CD4-positive, alpha-beta T cell (primary cell): ENCODE measurements around the gene NDUFB3. TPM values are rescaled to one million over a fixed set of nuclear protein-coding genes. Genes with fewer than 3 reads are reported as not detected.
"Not testable (repeated sequence)": the region's sequence is repeated elsewhere in the genome, so short reads cannot be mapped to it uniquely, and the experiment has no call there.

Experiments used
- ATAC-seq: fragments of 200-7000 bp; cut with Tn5 transposase; one replicate; pipeline ENCODE4 v1.10.0; 2022; ENCODE audit warnings: mild to moderate bottlenecking; ENCODE audit not compliant: poor library complexity
- CTCF ChIA-PET: fragments of 350-600 bp; sonication (Branson Sonifier 250); formaldehyde crosslinking; loops from one replicate; lab custom pipeline; 2021; ENCODE audit warnings: antibody characterized with exemption, inconsistent platforms; lab: Charles Lee
- POLR2A ChIA-PET: fragments of 350-600 bp; sonication (Branson Sonifier 250); formaldehyde crosslinking; loops from one replicate; lab custom pipeline; 2021; ENCODE audit warnings: antibody characterized with exemption, inconsistent platforms; lab: Charles Lee
- DNase-seq, 14 experiments: peaks; one replicate each; pipeline ENCODE4 v3.0.0-alpha.2; 2013 to 2020; ENCODE audit warnings: mixed read lengths in 2 of 14
- H3K27ac ChIP-seq, 2 donors: one replicate each; pipeline versions ENCODE4 v1.5.1 to v1.7.0; 2013; ENCODE audit warnings: low read length in 2 of 2, low read depth in 1 of 2, mild to moderate bottlenecking in 1 of 2
- H3K27me3 ChIP-seq, 2 experiments: 1 replicate in 1 of 2; 2 replicates in 1 of 2; pipeline versions ENCODE4 v1.6.1 to v1.7.0; 2013; ENCODE audit warnings: low read length in 2 of 2, control low read depth in 1 of 2, mild to moderate bottlenecking in 1 of 2, moderate library complexity in 1 of 2; ENCODE audit not compliant: insufficient read depth in 2 of 2, control insufficient read depth in 1 of 2
- H3K36me3 ChIP-seq: one replicate; pipeline ENCODE4 v1.6.1; 2013; ENCODE audit warnings: low read length, control low read depth; ENCODE audit not compliant: insufficient read depth
- H3K4me1 ChIP-seq: one replicate; pipeline ENCODE4 v1.6.1; 2013; ENCODE audit warnings: low read length, control low read depth; ENCODE audit not compliant: insufficient read depth
- H3K4me3 ChIP-seq: one replicate; pipeline ENCODE4 v1.5.1; 2013; ENCODE audit warnings: mild to moderate bottlenecking, low read length, moderate library complexity
- H3K9me3 ChIP-seq, 2 experiments: 1 replicate in 1 of 2; 2 replicates in 1 of 2; pipeline versions ENCODE4 v1.6.1 to v1.7.0; 2013; ENCODE audit warnings: low read length in 2 of 2, mild to moderate bottlenecking in 2 of 2, control low read depth in 1 of 2, moderate library complexity in 1 of 2; ENCODE audit not compliant: control insufficient read depth in 1 of 2, insufficient read depth in 1 of 2
- H3K27ac Mint-ChIP-seq: one replicate; pipeline ENCODE4 v1.8.0; 2020; ENCODE audit warnings: mixed read lengths
- H3K27me3 Mint-ChIP-seq: one replicate; pipeline ENCODE4 v1.8.0; 2021; ENCODE audit warnings: mixed read lengths
- H3K36me3 Mint-ChIP-seq: one replicate; pipeline ENCODE4 v1.8.0; 2021; ENCODE audit warnings: low read depth, mixed read lengths
- H3K4me1 Mint-ChIP-seq: one replicate; pipeline ENCODE4 v1.8.0; 2021; ENCODE audit warnings: low read depth, mixed read lengths
- H3K4me3 Mint-ChIP-seq: one replicate; pipeline ENCODE4 v1.8.0; 2020; ENCODE audit warnings: mild to moderate bottlenecking, mixed read lengths
- H3K9me3 Mint-ChIP-seq: one replicate; pipeline ENCODE4 v1.8.0; 2020; ENCODE audit warnings: mixed read lengths
- intact Hi-C, 2 experiments: fragments of 100-400 bp; cut with DNase I in 1 of 2; cut with micrococcal nuclease in 1 of 2; formaldehyde crosslinking; loops; one replicate each; pipeline versions ENCODE4 v1.15.1 to v1.9.0; 2023 to 2025; cut with DNase I, micrococcal nuclease
- total RNA-seq, 174 experiments: library from RNA in 2 of 174; stranded (reverse) in 2 of 174; gene quantifications; one replicate each; pipeline ENCODE4 v1.2.3 and lab custom pipeline; 2021 to 2026
- TF ChIP-seq, protein P1 (sequence below): fragments of 200-600 bp; IDR thresholded peaks from one replicate; pipeline ENCODE4 v1.8.0; 2022; ENCODE audit warnings: antibody characterized with exemption, mild to moderate bottlenecking

Gene NDUFB3
- total RNA-seq, 2 experiments from 2014 or later = 10.1 to 13.6 TPM

DNA sequence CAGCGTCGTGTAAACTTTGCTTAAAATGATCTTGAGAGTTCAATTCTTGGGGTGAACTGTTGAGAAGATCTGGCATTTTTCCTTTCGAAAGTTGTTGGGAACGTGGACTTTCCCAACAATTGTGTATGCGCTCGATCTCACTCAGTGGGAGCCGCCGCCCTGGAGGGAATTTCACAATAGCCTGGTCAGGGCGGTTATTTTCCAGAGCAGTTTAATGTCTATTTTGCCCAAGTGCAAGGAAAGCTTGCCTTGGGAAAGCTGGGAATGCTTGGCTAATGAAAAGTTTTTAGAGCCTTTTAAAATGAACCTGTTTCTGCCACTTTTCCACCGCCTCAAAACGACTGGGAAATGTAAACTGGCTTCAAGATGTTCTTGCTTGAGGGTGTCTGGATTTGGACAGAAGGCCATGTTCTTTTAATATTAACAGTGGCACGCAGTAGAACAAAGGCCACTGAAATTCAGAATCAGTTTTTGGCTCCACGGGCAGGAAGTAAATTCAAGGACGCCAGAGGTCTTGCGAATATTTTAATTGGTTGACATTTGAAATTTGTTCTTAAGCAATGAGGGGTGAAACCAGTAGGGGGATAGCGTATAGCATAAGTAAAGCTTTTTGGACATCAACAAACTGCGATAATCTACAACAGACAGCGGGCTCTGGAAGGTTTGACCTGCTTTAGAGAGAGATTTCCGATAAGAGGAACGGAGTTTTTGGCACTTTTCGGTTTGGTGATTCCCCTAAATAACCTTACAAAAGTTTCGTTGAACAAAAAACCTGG lies 45.3 kb downstream of the NDUFB3 start:
- peak; percentile 22 for ATAC-seq
- Mint-ChIP-seq H3K4me1 (peaks cover 61% of the 10 kb centered on the region), H3K27ac (peak overlapping the region; percentile 93), H3K27me3 (no peaks in the 10 kb centered on the region), H3K36me3 (peaks cover 52% of the 10 kb centered on the region), H3K9me3 (no peaks in the 10 kb centered on the region), H3K4me3 (peak overlapping the region; percentile 88)
- Histone ChIP-seq H3K27ac (peak overlapping the region; percentile 91 to 98), H3K4me1 (peaks cover 37% of the 10 kb centered on the region), H3K27me3 (no peaks in the 10 kb centered on the region), H3K9me3 (peaks cover 0 to 6% of the 10 kb centered on the region in 2 experiments), H3K4me3 (peak overlapping the region; percentile 84), H3K36me3 (peaks cover 6% of the 10 kb centered on the region)
- peak in 6 of 14 experiments; percentile 36 to 86 (median 68) for DNase-seq
- TF ChIP-seq, protein P1, sequence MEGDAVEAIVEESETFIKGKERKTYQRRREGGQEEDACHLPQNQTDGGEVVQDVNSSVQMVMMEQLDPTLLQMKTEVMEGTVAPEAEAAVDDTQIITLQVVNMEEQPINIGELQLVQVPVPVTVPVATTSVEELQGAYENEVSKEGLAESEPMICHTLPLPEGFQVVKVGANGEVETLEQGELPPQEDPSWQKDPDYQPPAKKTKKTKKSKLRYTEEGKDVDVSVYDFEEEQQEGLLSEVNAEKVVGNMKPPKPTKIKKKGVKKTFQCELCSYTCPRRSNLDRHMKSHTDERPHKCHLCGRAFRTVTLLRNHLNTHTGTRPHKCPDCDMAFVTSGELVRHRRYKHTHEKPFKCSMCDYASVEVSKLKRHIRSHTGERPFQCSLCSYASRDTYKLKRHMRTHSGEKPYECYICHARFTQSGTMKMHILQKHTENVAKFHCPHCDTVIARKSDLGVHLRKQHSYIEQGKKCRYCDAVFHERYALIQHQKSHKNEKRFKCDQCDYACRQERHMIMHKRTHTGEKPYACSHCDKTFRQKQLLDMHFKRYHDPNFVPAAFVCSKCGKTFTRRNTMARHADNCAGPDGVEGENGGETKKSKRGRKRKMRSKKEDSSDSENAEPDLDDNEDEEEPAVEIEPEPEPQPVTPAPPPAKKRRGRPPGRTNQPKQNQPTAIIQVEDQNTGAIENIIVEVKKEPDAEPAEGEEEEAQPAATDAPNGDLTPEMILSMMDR = peak; percentile 28
- CTCF ChIA-PET = interaction anchor here (0.7 to 6.0 kb wide), 20 partner anchors 14 to 1062 kb away, joined by 3 to 57 read pairs (median 5); partner anchors contain the start of genes CASP10 and CASP8
- intact Hi-C loops = loop anchor here (1.0 to 5.0 kb wide), 4 partner anchors 46 to 405 kb away; partner anchors contain the start of gene HYCC2 (in 1 of the 2)
- POLR2A ChIA-PET = interaction anchor here (0.6 to 5.8 kb wide), 39 partner anchors 9 to 1518 kb away, joined by 3 to 103 read pairs (median 9); partner anchors contain the start of genes BZW1, CASP10, CLK1 and FAM117B

DNA sequence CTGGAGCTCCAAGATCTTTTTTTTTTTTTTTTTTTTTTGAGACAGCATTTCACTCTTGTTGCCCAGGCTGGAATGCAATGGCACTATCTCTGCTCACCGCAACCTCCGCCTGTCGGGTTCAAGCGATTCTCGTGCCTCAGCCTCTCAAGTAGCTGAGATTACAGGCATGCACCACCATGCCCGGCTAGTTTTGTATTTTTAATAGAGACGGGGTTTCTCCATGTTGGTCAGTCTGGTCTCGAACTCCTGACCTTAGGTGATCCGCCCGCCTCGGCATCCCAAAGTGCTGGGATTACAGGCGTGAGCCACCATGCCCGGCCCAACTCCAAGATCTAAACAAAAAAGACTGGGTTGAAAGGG lies 45.9 kb downstream of the NDUFB3 start:
- not testable (repeated sequence) for H3K9me3 Mint-ChIP-seq, H3K9me3 ChIP-seq, H3K36me3 ChIP-seq, H3K27me3 Mint-ChIP-seq, H3K27me3 ChIP-seq
- intact Hi-C loops = loop anchor here (1.0 to 5.0 kb wide), 6 partner anchors 13 to 405 kb away; no protein-coding TSS in a partner anchor
- CTCF ChIA-PET = interaction anchor here (0.7 to 6.0 kb wide), 18 partner anchors 14 to 1061 kb away, joined by 3 to 57 read pairs (median 5); partner anchors contain the start of genes CASP10 and CASP8
- Mint-ChIP-seq H3K36me3 (peaks cover 58% of the 10 kb centered on the region), H3K4me3 (peak overlapping the region; percentile 88), H3K4me1 (peaks cover 63% of the 10 kb centered on the region), H3K27ac (peak overlapping the region; percentile 93)
- POLR2A ChIA-PET = interaction anchor here (0.8 to 5.8 kb wide), 31 partner anchors 10 to 1518 kb away, joined by 3 to 103 read pairs (median 9); partner anchors contain the start of genes BZW1, CASP10, CLK1 and FAM117B
- DNase-seq = peak in 5 of 14 experiments; percentile 37 to 51 (median 39)
- H3K4me1 ChIP-seq = peaks cover 42% of the 10 kb centered on the region
- peak overlapping the region; percentile 84 for H3K4me3 ChIP-seq
- H3K27ac ChIP-seq = peak overlapping the region; percentile 91 to 98
- peak; percentile 10 for ATAC-seq

DNA sequence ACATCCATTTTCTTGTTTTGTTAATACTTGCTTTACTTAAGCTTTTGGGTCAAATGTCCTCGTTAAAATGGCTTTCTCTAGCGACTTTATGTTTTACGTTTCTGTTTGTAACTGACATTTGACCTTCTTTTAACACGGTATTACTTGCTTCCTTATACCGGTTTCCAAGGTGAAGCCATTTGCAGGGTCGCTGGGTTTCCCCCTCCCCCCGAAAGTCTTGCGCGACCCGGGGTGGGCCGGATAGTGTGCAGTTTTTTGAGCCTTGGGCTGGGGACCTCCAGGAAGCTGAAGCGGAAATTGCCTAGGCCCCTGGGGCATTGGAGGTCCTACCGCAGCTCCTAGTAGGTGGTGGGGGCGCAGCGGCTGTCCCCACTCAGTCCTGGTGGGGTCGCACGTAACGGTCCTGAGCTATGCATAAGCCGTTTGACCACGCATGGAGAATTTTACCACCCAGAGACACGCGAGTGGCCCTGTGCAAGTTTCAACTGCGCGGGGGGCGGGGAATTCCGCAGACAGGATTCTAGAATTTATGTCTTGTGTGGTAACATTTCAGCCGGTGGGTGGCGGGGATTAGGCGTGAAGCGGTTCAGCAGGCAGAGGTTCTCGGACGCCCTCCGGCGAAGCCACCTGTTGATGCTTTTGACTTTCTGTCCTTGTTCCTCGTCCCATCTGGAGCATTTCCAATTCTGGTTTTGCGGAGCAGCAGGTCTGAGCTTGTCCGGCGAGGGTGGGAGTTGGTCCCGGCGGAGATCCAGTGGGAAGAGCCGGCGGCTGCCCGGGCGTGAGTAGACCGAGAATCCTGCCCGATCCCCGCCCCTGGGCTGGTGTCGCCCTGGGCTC lies 46.5 kb downstream of the NDUFB3 start:
- Histone ChIP-seq H3K9me3 (peaks cover 0 to 6% of the 10 kb centered on the region in 2 experiments), H3K4me3 (peak overlapping the region; percentile 84), H3K4me1 (peaks cover 40% of the 10 kb centered on the region), H3K27ac (peak overlapping the region; percentile 78 to 98), H3K36me3 (peaks cover 12% of the 10 kb centered on the region), H3K27me3 (no peaks in the 10 kb centered on the region)
- ChIA-PET POLR2A (interaction anchor here (0.8 to 5.8 kb wide), 27 partner anchors 10 to 1517 kb away, joined by 3 to 103 read pairs (median 10); partner anchors contain the start of genes BZW1, CASP10, CLK1 and FAM117B), CTCF (interaction anchor here (0.7 to 6.0 kb wide), 18 partner anchors 13 to 1061 kb away, joined by 3 to 57 read pairs (median 5); partner anchors contain the start of genes CASP10 and CASP8)
- Mint-ChIP-seq H3K4me1 (peaks cover 67% of the 10 kb centered on the region), H3K27ac (peak overlapping the region; percentile 93), H3K9me3 (no peaks in the 10 kb centered on the region), H3K4me3 (peak overlapping the region; percentile 88), H3K36me3 (peaks cover 58% of the 10 kb centered on the region), H3K27me3 (no peaks in the 10 kb centered on the region)
- ATAC-seq (peak; percentile 46), DNase-seq (peak; percentile 80 to 93 (median 86))
- TF ChIP-seq, protein P1 = peak; percentile 67
- intact Hi-C loops = loop anchor here (1.0 to 5.0 kb wide), 6 partner anchors 12 to 406 kb away; no protein-coding TSS in a partner anchor
